Stimulated activated CD4-positive, alpha-beta T cell treated with anti-CD3 and anti-CD28 coated beads, Interleukin-1b, Interleukin-23, amount 100 ng/mL, for 4 hours (primary cell): Measurements from ENCODE around the gene GJA10.

ENCODE experiments used
- DNase-seq, 2 donors: peaks; one replicate each; pipeline ENCODE4 v3.0.0-alpha.2; 2020; ENCODE audit warnings: low read depth in 2 of 2

The GJA10 gene

GRCh38 chr6:89944826-89945407, 50.6 kb downstream of the GJA10 start:
- no peak for DNase-seq
